ENCODE data around the gene GRIK4. TPM values are rescaled to one million over a fixed set of nuclear protein-coding genes. Genes with fewer than 3 reads are reported as not detected.

GRIK4 gene
- total RNA-seq, 2 experiments from 2014 or later, result not detected

DNA sequence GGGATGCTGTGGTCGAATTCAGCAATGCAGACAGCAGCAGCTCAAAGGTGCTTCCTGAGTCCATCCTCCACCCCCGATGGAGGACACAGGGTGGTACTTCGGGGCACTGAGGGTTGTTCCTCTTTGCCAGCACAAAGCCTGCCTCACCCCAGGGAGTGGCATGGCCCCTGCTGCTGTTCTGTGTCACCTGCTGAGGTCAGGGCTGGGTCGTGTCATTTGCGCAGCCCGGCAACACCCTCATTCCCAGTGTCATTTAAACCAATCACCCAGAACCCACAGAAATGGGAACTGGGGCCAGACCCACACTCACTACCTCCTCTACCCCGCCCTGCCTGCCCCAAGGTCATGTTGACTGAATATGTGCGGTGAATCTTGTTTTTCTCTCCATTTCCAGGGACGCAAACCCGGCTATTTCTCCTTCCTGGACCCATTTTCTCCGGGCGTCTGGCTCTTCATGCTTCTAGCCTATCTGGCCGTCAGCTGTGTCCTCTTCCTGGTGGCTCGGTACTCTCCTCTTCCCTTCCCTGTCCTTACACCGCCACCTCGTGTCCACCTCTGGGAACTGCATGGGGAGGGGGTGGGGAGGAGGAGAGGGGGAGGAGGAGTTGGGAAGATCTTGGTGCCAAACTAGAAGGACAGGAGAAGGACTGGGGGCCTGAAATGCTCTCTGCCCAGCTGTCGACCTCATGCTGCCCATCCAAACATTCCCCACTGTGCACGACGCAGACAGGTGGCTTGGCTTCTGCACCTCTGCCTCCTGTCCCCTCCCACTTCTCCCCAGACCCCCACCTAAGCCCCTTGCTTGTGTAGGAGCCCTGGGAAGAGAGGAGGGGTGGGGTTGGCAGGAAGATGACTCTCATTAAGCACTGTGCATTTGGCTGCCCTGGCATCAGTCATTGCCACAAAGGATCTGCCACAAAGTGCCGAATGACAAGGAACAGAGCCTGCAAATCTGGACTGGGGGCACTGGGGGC is 441.2 kb downstream of the GRIK4 start:
- peak; percentile 80 for DNase-seq
- ChIA-PET POLR2A (no interaction called here), CTCF (interaction anchor here (0.6 to 2.4 kb wide), 6 partner anchors 16 to 618 kb away, joined by 3 to 7 read pairs (median 3); no protein-coding TSS in a partner anchor)
- intact Hi-C loops (cut with micrococcal nuclease), result loop anchor here (2.0 to 10.0 kb wide), 3 partner anchors 22 to 618 kb away; partner anchors contain the start of gene ARHGEF12
- Mint-ChIP-seq H3K27ac (no peak overlapping the region), H3K9me3 (no peaks in the 10 kb centered on the region), H3K36me3 (no peaks in the 10 kb centered on the region), H3K4me3 (peak overlapping the region; percentile 24), H3K27me3 (peaks cover 24% of the 10 kb centered on the region), H3K4me1 (ENCODE audit: low read depth) (peaks cover 15% of the 10 kb centered on the region)

- H3K9me3 Mint-ChIP-seq, result no peaks in the 10 kb centered on the region
- H3K4me3 Mint-ChIP-seq, result no peak overlapping the region
- H3K27me3 Mint-ChIP-seq, result peaks cover 15% of the 10 kb centered on the region
- DNase-seq, result no peak
- CTCF ChIA-PET, result interaction anchor here (0.7 to 1.2 kb wide), 4 partner anchors 9 to 241 kb away, joined by 3 to 5 read pairs (median 4); no protein-coding TSS in a partner anchor
- H3K36me3 Mint-ChIP-seq, result no peaks in the 10 kb centered on the region
- peaks cover 18% of the 10 kb centered on the region for H3K4me1 Mint-ChIP-seq (ENCODE audit: low read depth)
- intact Hi-C loops (cut with micrococcal nuclease), result loop anchor here (10.0 kb wide), 2 partner anchors 270 to 620 kb away; partner anchors contain the start of gene ARHGEF12
- H3K27ac Mint-ChIP-seq, result no peak overlapping the region
- POLR2A ChIA-PET, result no interaction called here
Measured at GRCh38 chr11:120954381-120954780, 442.8 kb downstream of the GRIK4 start.

GRCh38 chr11:120956710-120957495 is 445.4 kb downstream of the GRIK4 start:
- DNase-seq, result peak; percentile 27
- POLR2A ChIA-PET, result no interaction called here
- CTCF ChIA-PET, result interaction anchor here (1.0 kb wide), 1 partner anchor 12 kb away, joined by 3 read pairs; no protein-coding TSS in a partner anchor
- no peaks in the 10 kb centered on the region for H3K9me3 Mint-ChIP-seq
- H3K36me3 Mint-ChIP-seq, result no peaks in the 10 kb centered on the region
- peaks cover 2% of the 10 kb centered on the region for H3K27me3 Mint-ChIP-seq
- H3K4me1 Mint-ChIP-seq (ENCODE audit: low read depth), result peaks cover 18% of the 10 kb centered on the region
- intact Hi-C loops (cut with micrococcal nuclease), result loop anchor here (10.0 kb wide), 2 partner anchors 272 to 622 kb away; partner anchors contain the start of gene ARHGEF12
- no peak overlapping the region for H3K27ac Mint-ChIP-seq
- H3K4me3 Mint-ChIP-seq, result no peak overlapping the region

DNA sequence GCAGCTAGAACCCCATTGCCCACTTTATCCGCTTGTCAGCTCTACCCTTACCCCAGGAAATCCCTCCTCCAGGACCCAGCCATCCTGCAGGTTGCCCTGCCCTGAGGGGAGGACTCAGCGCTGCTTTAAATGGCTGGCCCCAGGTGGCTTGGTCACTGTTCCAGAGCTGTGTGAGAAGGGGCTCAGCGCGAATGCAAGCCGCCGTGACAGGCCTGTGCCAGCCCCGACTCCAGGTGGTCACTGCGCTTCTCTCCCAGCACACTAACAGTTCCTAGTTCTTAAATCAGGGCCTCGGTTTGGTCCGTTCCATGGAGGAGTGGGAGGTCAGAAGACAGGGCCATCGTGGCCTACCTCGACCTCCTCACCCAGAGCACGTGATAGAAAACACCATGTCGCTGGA is 446.6 kb downstream of the GRIK4 start:
- Mint-ChIP-seq H3K36me3 (no peaks in the 10 kb centered on the region), H3K27ac (no peak overlapping the region), H3K4me1 (ENCODE audit: low read depth) (peaks cover 13% of the 10 kb centered on the region), H3K4me3 (no peak overlapping the region), H3K27me3 (no peaks in the 10 kb centered on the region), H3K9me3 (no peaks in the 10 kb centered on the region)
- ChIA-PET CTCF (no interaction called here), POLR2A (no interaction called here)
- intact Hi-C loops (cut with micrococcal nuclease), result loop anchor here (10.0 kb wide), 2 partner anchors 273 to 623 kb away; partner anchors contain the start of gene ARHGEF12
- no peak for DNase-seq

- Mint-ChIP-seq H3K9me3 (no peaks in the 10 kb centered on the region), H3K4me3 (no peak overlapping the region), H3K36me3 (no peaks in the 10 kb centered on the region), H3K4me1 (ENCODE audit: low read depth) (peaks cover 13% of the 10 kb centered on the region), H3K27me3 (no peaks in the 10 kb centered on the region), H3K27ac (no peak overlapping the region)
- intact Hi-C loops (cut with micrococcal nuclease), result loop anchor here (10.0 kb wide), 2 partner anchors 274 to 624 kb away; partner anchors contain the start of gene ARHGEF12
- ChIA-PET POLR2A (no interaction called here), CTCF (interaction anchor here (1.5 kb wide), 1 partner anchor 235 kb away, joined by 5 read pairs; no protein-coding TSS in a partner anchor)
- DNase-seq, result no peak
Measured at GRCh38 chr11:120959189-120959588, 447.6 kb downstream of the GRIK4 start.

DNA sequence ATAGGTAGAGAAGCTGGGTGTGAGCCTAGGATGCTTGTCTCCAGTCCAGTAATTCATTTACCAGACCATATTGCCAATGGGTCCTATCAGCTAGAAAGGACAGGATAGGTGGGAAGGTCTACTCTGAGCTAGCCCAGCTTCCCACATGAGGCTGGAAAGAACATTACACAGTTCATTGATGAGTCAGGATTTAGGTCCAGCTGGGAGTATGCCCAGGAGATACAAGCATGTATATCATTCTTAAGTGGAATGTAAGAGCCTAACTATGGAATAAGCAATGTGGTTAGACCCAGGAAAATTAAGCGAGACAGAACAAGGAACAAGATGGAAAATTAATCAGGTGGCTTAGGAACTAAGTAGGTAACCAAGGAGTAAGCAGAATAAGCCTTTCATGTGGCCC is 453.3 kb downstream of the GRIK4 start:
- H3K27me3 Mint-ChIP-seq, result peaks cover 3% of the 10 kb centered on the region
- H3K36me3 Mint-ChIP-seq, result no peaks in the 10 kb centered on the region
- no peak overlapping the region for H3K27ac Mint-ChIP-seq
- no peaks in the 10 kb centered on the region for H3K9me3 Mint-ChIP-seq
- DNase-seq, result no peak
- CTCF ChIA-PET, result no interaction called here
- H3K4me1 Mint-ChIP-seq (ENCODE audit: low read depth), result no peaks in the 10 kb centered on the region
- POLR2A ChIA-PET, result no interaction called here
- H3K4me3 Mint-ChIP-seq, result no peak overlapping the region
- intact Hi-C loops (cut with micrococcal nuclease), result no loop called here

DNA sequence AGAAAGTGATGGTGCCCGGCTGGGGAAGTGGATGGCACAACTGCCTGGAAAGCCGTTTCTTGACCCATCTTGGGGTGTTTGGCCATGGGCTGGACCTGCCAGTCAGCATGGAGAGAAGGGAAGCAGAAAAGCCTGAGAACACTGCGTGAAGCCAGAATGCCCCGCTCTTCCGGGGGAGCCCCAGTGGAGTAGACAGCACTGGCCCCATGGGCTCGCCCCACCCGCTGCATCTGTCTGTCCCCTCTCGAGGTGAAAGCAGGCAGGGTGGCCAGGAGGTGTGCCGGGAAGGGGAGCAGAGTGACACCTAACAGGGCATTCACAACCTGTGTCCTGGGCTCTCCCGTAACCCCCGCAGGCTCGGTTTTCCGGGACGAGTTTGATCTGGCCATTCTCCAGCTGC is 455.3 kb downstream of the GRIK4 start:
- no peak for DNase-seq
- H3K4me3 Mint-ChIP-seq, result no peak overlapping the region
- ChIA-PET CTCF (no interaction called here), POLR2A (no interaction called here)
- no peaks in the 10 kb centered on the region for H3K4me1 Mint-ChIP-seq (ENCODE audit: low read depth)
- no peak overlapping the region for H3K27ac Mint-ChIP-seq
- intact Hi-C loops (cut with micrococcal nuclease), result no loop called here
- H3K9me3 Mint-ChIP-seq, result no peaks in the 10 kb centered on the region
- no peaks in the 10 kb centered on the region for H3K36me3 Mint-ChIP-seq
- H3K27me3 Mint-ChIP-seq, result peaks cover 9% of the 10 kb centered on the region

GRCh38 chr11:120969993-120970392 is 458.4 kb downstream of the GRIK4 start:
- no peaks in the 10 kb centered on the region for H3K4me1 Mint-ChIP-seq (ENCODE audit: low read depth)
- no peak overlapping the region for H3K4me3 Mint-ChIP-seq
- no peaks in the 10 kb centered on the region for H3K9me3 Mint-ChIP-seq
- DNase-seq, result no peak
- intact Hi-C loops (cut with micrococcal nuclease), result no loop called here
- no peak overlapping the region for H3K27ac Mint-ChIP-seq
- CTCF ChIA-PET, result interaction anchor here (0.6 kb wide), 1 partner anchor 225 kb away, joined by 3 read pairs; no protein-coding TSS in a partner anchor
- H3K27me3 Mint-ChIP-seq, result peaks cover 11% of the 10 kb centered on the region
- POLR2A ChIA-PET, result no interaction called here
- no peaks in the 10 kb centered on the region for H3K36me3 Mint-ChIP-seq

GRCh38 chr11:120971825-120972224 is 460.3 kb downstream of the GRIK4 start:
- DNase-seq, result no peak
- CTCF ChIA-PET, result no interaction called here
- H3K36me3 Mint-ChIP-seq, result no peaks in the 10 kb centered on the region
- no peak overlapping the region for H3K27ac Mint-ChIP-seq
- H3K27me3 Mint-ChIP-seq, result peaks cover 13% of the 10 kb centered on the region
- intact Hi-C loops (cut with micrococcal nuclease), result no loop called here
- H3K4me1 Mint-ChIP-seq (ENCODE audit: low read depth), result no peaks in the 10 kb centered on the region
- no peaks in the 10 kb centered on the region for H3K9me3 Mint-ChIP-seq
- POLR2A ChIA-PET, result no interaction called here
- no peak overlapping the region for H3K4me3 Mint-ChIP-seq

DNA sequence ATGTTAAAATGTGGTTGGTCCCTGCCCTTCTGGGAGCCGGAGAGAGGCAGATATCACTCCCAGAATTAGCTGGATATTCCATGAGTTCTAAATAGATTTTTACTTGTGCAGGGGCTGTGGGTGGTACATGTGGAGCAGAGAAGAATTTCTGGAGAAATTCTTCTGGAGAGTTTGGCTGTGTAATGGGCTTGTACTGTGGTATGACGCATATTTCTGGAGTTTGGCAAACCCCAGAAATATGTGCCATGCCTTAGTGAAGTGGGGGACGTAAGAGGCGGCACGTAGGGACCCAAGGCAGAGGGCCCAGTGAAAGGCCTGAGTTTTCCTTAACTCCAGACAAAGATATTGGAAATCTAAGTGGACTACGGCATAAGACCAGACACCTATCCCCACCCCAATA is 461.1 kb downstream of the GRIK4 start:
- Mint-ChIP-seq H3K36me3 (no peaks in the 10 kb centered on the region), H3K4me1 (ENCODE audit: low read depth) (no peaks in the 10 kb centered on the region), H3K27me3 (peaks cover 13% of the 10 kb centered on the region), H3K27ac (no peak overlapping the region), H3K9me3 (no peaks in the 10 kb centered on the region), H3K4me3 (no peak overlapping the region)
- ChIA-PET CTCF (no interaction called here), POLR2A (no interaction called here)
- intact Hi-C loops (cut with micrococcal nuclease), result no loop called here
- no peak for DNase-seq

- Mint-ChIP-seq H3K9me3 (no peaks in the 10 kb centered on the region), H3K27ac (no peak overlapping the region), H3K4me3 (no peak overlapping the region), H3K36me3 (no peaks in the 10 kb centered on the region), H3K4me1 (ENCODE audit: low read depth) (no peaks in the 10 kb centered on the region), H3K27me3 (peaks cover 13% of the 10 kb centered on the region)
- CTCF ChIA-PET, result no interaction called here
- intact Hi-C loops (cut with micrococcal nuclease), result no loop called here
- POLR2A ChIA-PET, result no interaction called here
- DNase-seq, result no peak
Measured at GRCh38 chr11:120973501-120973900, 462.0 kb downstream of the GRIK4 start.

GRCh38 chr11:120974466-120974865 is 462.9 kb downstream of the GRIK4 start:
- ChIA-PET POLR2A (no interaction called here), CTCF (no interaction called here)
- Mint-ChIP-seq H3K9me3 (no peaks in the 10 kb centered on the region), H3K36me3 (no peaks in the 10 kb centered on the region), H3K27ac (no peak overlapping the region), H3K4me1 (ENCODE audit: low read depth) (no peaks in the 10 kb centered on the region), H3K27me3 (peaks cover 13% of the 10 kb centered on the region), H3K4me3 (no peak overlapping the region)
- intact Hi-C loops (cut with micrococcal nuclease), result no loop called here
- DNase-seq, result no peak

All from activated CD4-positive, alpha-beta memory T cell treated with anti-CD3 and anti-CD28 coated beads for 36 hours (primary cell).